HEK293 (cell line): Measurements from ENCODE around the gene L3MBTL3.

Source experiments
- CTCF ChIP-seq: fragments of 450-650 bp; formaldehyde crosslinking; IDR thresholded peaks from 2 replicates; pipeline ENCODE4 v1.5.1; 2016; ENCODE audit warnings: missing biosample characterization, missing genetic modification characterization
- PRDM10 ChIP-seq: fragments of 450-650 bp; formaldehyde crosslinking; IDR thresholded peaks from 2 replicates; pipeline ENCODE4 v1.5.1; 2016; ENCODE audit warnings: missing biosample characterization, missing genetic modification characterization
- ZFP3 ChIP-seq: fragments of 450-650 bp; formaldehyde crosslinking; IDR thresholded peaks from 2 replicates; pipeline ENCODE4 v1.5.1; 2016; ENCODE audit warnings: low read depth, missing biosample characterization, missing genetic modification characterization
- ZNF239 ChIP-seq: fragments of 450-650 bp; formaldehyde crosslinking; IDR thresholded peaks from 2 replicates; pipeline ENCODE4 v1.5.1; 2016; ENCODE audit warnings: missing biosample characterization, missing genetic modification characterization
- ZNF274 ChIP-seq, 2 experiments: fragments of 200-500 bp in 1 of 2; fragments of 450-650 bp in 1 of 2; sonication (Bioruptor generic) in 1 of 2; formaldehyde crosslinking in 1 of 2; IDR thresholded peaks; 2 replicates each; pipeline versions ENCODE4 v1.5.1 to v1.6.1; 2014 to 2016; ENCODE audit warnings: borderline replicate concordance in 1 of 2, inconsistent platforms in 1 of 2, low read length in 1 of 2, missing biosample characterization in 1 of 2, missing genetic modification characterization in 1 of 2
- ZNF660 ChIP-seq: fragments of 450-650 bp; IDR thresholded peaks from 2 replicates; pipeline ENCODE4 v1.5.1; 2018; ENCODE audit warnings: missing biosample characterization, mild to moderate bottlenecking, missing genetic modification characterization
- ZNF670 ChIP-seq: fragments of 450-650 bp; formaldehyde crosslinking; IDR thresholded peaks from 2 replicates; pipeline ENCODE4 v1.5.1; 2016; ENCODE audit warnings: missing biosample characterization, missing genetic modification characterization, low read depth
- ZNF677 ChIP-seq: fragments of 450-650 bp; IDR thresholded peaks from 2 replicates; pipeline ENCODE4 v1.5.0; 2018; ENCODE audit warnings: missing biosample characterization, mild to moderate bottlenecking, missing genetic modification characterization, moderate library complexity
- ZNF791 ChIP-seq: fragments of 450-650 bp; formaldehyde crosslinking; IDR thresholded peaks from 2 replicates; pipeline ENCODE4 v1.5.1; 2016; ENCODE audit warnings: missing biosample characterization, missing genetic modification characterization
- ZNF843 ChIP-seq: fragments of 450-650 bp; formaldehyde crosslinking; IDR thresholded peaks from 2 replicates; pipeline ENCODE4 v1.5.1; 2016; ENCODE audit warnings: missing biosample characterization, missing genetic modification characterization
- TF ChIP-seq, protein P1 (sequence below): fragments of 450-650 bp; formaldehyde crosslinking; IDR thresholded peaks from 2 replicates; pipeline ENCODE4 v1.5.1; 2016; ENCODE audit warnings: missing biosample characterization, missing genetic modification characterization, low read depth
- TF ChIP-seq, protein P2 (sequence below): fragments of 450-650 bp; formaldehyde crosslinking; IDR thresholded peaks from 2 replicates; pipeline ENCODE4 v1.5.1; 2016; ENCODE audit warnings: missing biosample characterization, missing genetic modification characterization

GRCh38 chr6:130118236-130118635 lies 99.9 kb downstream of the L3MBTL3 start:
- TF ChIP-seq CTCF (tag by site-specific recombination) (no peak), ZNF791 (tag by site-specific recombination) (no peak), ZFP3 (tag by site-specific recombination) (no peak), ZNF843 (tag by site-specific recombination) (no peak), ZNF274 (IDR thresholded peaks at IDR 0.05; ENCODE audit: low read length) (no peak), ZNF274 (tag by site-specific recombination; IDR thresholded peaks at IDR 0.05; ENCODE audit: borderline replicate concordance) (no peak), ZNF660 (tag by site-specific recombination) (no peak), ZNF670 (no peak), ZNF239 (tag by site-specific recombination) (no peak), PRDM10 (no peak), ZNF677 (tag by site-specific recombination) (no peak)
- TF ChIP-seq, protein P1, sequence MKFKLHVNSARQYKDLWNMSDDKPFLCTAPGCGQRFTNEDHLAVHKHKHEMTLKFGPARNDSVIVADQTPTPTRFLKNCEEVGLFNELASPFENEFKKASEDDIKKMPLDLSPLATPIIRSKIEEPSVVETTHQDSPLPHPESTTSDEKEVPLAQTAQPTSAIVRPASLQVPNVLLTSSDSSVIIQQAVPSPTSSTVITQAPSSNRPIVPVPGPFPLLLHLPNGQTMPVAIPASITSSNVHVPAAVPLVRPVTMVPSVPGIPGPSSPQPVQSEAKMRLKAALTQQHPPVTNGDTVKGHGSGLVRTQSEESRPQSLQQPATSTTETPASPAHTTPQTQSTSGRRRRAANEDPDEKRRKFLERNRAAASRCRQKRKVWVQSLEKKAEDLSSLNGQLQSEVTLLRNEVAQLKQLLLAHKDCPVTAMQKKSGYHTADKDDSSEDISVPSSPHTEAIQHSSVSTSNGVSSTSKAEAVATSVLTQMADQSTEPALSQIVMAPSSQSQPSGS (tag by site-specific recombination) = no peak
- TF ChIP-seq, protein P2, sequence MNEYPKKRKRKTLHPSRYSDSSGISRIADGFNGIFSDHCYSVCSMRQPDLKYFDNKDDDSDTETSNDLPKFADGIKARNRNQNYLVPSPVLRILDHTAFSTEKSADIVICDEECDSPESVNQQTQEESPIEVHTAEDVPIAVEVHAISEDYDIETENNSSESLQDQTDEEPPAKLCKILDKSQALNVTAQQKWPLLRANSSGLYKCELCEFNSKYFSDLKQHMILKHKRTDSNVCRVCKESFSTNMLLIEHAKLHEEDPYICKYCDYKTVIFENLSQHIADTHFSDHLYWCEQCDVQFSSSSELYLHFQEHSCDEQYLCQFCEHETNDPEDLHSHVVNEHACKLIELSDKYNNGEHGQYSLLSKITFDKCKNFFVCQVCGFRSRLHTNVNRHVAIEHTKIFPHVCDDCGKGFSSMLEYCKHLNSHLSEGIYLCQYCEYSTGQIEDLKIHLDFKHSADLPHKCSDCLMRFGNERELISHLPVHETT (tag by site-specific recombination) = no peak
